Endothelial cell of hepatic sinusoid (primary cell): ENCODE data around the gene POLR3B.
"Not testable (repeated sequence)": the region's sequence is repeated elsewhere in the genome, so short reads cannot be mapped to it uniquely, and the experiment has no call there.

Source experiments
- in situ Hi-C: cut with HindIII; loops from 2 replicates; pipeline ENCODE4 v1.10.0; 2017; ENCODE audit warnings: low sequenced_read_pairs

The POLR3B gene

DNA sequence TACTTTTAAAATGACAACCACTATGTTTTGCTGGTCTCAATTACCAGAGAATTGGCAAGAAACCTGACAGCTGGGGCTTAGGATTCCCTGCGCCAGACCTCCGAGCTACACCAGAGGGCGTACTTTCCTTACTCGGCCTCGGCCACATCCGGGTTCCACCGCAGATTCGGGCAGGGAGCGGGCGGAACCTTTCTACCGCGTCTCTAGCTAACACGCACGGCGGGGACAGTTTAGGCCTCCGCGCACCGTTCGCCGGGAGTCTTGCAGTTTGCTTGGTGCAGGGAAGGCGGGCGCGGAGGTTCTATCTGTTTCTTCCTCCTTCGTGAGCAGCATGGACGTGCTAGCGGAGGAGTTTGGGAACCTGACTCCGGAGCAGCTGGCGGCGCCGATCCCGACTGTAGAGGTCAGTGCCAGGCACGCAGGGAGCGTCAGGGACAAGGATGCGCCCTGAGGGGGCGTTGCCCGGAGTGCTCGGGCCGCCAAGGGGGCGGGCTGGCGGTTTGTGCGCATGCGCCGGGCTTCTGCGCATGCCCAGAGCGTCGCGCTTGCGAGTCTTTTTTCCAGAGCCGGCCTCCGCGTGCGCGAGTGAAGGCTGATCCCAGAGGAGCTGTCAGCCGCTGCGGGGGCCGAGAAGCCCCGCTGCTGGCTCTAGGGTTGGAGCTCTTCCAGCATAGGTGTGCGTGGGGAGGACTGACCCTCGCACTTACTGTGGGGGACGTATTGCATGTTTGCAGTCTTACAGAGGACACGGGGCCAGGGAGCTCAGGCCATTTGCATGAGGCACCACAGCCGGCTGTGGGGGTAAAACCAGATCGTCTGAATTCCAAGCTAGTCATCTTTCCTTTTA, at the start of gene POLR3B:
POLR3B (plus strand) TSS at position 200 of the 847 bp plus-strand sequence; CDS start at position 332, 132 bp downstream.
- in situ Hi-C loops, result no loop called here

DNA sequence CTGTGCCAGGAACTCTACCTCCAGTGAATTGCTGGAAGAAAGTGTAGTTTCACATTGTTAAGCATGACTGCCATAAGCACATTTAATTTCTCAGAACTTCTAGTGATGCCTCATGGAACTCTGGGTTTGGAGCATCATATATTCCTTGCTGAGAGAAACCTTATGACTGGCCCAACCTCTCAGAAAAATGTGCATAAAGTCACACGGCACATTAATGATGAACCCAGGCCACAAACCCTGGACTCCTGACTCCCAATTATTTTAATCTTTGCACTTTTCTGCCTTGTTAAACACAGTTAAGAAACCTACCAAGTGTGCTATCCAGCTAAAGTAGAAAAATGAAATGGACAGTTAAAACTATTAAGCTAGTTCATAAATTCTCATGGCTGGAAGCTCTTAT, 49.4 kb upstream of the POLR3B start:
- in situ Hi-C loops, result no loop called here

DNA sequence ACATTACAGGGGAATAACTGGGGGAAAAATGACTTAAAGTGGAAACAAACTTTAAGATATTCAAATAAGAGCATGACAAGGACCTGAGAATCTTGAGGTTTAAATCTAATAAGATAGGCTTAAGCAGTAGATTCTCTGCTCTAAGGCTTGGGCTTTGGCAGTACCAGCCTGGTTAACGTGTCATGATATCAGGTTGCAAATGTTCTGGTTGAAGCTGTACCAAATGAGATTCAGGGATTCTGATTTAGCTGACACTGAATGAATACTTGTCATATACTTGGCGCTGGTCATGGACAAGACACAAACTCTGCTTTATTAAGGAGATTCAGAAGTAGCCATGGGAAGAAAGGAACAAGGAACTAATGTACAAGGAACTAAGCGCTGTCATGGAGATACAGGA, 48.9 kb upstream of the POLR3B start:
- in situ Hi-C loops, result no loop called here

DNA sequence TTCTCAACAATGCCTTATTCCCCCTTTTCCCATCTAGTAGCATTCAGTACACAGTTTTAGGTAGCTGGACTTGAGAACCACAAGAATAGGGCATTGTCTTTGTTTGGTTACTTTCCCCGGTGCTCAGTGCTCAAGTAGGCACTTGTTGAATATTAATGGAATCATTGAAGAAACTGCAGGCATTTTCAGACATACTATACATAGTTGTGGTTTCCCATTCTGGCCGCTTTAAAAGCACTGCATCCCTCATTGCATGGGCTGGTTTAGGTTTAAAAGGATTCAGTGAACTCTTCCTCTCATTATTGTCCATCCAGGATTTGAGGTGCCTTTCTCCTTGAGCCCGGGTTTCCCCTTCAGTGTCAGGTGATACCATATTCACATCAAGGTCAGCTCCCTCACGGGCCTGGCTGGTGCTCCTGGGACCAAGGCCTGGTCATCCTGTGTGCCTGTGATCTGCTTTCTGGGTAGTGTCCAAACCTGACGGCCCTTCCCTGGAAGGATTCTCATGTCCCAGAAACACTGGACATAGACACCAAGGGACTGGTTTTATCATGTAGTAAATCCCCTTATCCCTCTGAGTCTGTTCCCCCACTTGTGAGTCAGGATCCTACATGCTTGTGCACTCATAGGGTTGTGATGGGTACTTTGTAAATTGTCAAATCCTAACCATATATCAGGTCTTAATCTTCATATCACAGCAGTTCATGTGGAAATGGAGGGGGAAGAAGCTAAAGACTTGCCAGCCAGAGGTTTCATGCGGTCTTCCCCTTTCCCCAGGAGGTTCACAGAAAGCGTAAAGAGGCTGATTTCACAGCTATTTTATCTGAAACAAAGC, 47.7 kb upstream of the POLR3B start:
- in situ Hi-C loops, result no loop called here

DNA sequence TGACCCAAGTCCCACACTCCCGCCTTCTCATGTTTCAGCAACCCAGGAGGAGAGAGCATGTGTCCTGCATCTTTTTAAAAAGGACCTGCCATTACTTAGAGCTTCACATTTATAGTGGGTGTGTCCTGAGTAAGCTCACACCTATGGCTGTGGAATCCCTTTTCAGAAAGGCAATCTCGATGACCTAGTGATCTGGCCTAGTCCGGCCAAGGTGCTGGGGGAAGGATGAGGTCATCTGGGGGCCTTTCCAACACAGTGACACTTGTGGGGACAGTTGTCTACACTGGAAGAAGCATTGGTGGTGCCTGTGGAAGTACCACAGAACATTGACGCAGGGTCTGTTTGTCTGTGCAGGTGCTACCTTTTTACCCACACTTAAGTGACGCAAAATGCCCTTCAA, 46.9 kb upstream of the POLR3B start:
- in situ Hi-C loops, result no loop called here

DNA sequence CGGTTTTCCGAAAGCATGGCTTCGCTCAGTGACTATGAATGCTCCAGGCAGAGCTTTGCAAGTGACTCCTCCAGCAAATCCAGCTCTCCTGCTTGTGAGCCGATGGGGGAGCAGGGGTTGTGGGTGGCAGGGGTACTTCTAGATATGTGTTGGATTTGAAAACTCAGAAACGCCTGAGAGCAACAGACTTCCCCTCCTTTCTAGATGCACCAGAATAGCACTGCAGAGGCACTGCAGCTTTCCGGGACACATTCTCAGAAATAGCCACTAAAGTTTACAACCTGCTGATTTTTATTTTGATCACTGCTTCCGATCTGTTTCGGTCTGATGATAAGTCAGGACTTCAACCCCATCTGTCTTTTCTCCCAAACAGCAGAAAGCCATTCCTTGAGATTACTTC, 46.4 kb upstream of the POLR3B start:
- in situ Hi-C loops, result no loop called here

DNA sequence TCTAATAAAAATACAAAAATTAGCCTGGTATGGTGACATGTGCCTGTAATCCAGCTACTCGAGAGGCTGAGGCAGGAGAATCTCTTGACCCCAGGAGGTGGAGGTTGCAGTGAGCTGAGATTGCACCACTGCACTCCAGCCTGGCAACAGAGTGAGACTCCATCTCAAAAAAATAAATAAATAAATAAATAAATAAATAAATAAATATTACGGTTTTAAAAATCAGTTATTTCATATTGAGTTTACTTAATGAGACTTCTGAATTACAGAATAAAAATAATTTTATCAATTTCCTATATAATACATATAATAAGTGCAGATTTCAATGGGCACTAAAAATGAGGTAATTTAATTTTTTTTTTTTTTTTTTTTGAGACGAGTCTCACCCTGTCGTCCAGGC, 44.1 kb upstream of the POLR3B start:
- in situ Hi-C loops, result not testable (repeated sequence)

DNA sequence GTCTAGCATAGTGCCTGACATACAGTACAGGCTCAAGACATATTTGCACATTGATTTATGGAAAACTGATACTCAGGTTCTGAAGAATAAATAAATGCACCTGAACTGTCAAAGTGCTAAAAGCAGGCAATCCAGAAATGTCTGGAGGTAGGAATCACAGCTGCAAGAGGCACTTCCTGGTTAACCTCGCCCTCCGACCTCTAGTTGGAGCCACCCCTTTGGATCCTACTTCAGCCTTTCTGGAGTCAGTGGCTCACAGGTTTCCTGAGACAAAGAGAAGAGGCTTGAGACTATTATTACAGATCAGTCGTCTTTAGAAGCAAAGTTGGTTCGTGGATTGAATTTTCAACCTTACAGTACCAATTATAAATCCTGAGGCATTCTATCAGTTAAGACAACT, 42.0 kb upstream of the POLR3B start:
- in situ Hi-C loops, result loop anchor here (5.0 kb wide), 1 partner anchor 47 kb away; no protein-coding TSS in a partner anchor

DNA sequence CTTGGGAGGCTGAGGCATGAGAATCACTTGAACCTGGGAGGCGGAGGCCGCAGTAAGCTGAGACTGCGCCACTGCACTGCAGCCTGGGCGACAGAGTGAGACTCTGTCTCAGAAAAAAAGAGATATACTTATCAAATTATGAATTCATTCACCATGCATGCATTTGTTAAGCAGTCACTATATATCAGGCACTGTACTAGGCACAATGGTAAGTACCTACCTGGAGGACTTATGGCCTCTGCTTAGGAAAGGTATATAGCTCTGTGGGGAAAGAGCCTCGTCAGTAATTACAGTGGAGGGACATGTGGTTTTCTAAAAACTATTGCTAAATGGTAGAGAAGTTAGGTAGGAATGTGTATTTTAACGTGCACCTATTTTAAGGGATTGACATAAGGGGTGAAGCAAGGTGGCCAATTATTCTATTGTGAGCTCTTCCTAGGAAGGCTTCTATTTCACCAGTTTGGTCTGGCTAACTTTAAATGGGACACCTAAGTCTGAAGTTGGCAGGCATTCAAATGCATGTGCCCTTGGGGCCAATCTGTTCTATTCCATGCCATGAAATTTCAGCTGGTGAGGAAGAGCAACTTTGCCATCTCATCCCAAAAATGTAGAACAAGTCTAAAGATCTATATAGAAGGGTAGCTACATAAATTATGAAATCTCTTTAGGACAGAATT, 40.0 kb upstream of the POLR3B start:
- in situ Hi-C loops, result loop anchor here (5.0 kb wide), 1 partner anchor 45 kb away; no protein-coding TSS in a partner anchor

DNA sequence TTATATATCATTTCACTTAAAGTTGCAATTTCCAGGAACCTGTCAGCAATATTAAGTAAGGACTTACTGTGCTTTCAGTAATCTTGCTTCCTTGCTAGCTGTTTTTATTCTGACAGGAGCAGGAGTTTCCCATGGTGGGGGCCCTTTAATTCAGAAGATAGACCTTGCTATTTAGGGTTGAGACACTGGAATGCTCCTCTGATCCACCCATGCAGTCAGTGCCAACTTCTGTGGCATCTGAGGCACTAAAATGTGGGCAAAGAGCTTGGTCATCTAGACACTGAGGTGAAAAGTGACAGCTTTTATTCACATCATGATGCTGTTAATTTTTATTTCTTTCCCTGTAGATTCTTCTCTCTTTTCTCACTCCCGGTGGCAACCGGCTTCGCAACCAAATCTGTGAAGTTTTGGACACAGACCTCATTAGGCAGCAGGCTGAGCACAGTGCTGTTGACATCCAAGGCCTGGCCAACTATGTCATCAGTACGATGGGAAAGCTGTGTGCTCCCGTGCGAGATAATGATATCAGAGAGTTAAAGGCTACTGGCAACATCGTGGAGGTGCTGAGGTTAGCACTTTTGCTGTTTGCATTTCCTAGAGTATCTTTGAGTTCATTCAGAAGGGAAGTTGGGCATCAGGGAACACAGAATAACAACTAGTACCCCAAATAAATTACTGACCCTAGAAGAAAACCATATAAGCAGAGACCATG, 36.3 kb upstream of the POLR3B start:
- in situ Hi-C loops, result no loop called here

DNA sequence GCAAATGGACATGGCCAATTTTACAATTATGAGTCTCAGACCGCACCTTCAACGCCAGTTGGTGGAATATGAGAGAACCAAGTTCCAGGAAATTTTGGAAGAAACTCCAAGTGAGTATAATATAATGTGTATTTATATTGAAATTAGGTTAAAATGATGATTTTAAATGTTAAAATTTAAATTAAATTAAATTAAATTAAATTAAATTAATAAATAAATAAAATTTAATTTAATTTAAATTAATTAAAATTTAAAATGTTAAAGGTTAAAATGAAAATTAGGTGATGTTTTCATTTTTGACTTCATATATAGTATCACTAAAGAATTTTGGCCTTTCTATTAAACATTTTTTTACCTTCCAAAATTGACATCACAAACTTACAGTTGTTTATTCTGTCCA, 34.0 kb upstream of the POLR3B start:
- in situ Hi-C loops, result no loop called here

DNA sequence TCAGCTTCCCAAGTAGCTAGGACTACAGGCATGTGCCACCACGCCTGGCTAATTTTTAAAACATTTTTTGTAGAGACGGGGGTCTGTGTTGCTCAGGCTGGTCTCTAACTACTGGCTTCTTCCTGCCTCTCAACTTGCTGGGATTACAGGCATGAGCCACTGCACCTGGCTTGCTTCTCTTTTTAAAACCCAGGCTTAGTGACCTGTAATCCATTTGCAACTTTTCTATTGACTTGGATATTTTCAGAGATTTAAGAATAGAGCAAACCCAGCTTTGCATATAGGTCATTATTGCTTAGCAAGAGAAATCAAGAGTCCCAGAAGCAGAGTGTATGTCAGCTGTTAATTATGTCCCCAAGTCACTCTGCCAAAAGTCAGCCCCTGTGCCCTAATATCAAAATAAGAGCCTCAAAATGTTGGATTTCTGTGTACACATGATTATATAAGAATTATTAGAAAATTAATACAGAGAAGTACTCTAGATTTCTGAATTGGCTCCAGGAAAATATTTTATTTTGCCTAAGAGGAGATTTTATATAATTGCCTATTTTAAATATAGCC, 30.2 kb upstream of the POLR3B start:
- in situ Hi-C loops, result no loop called here

DNA sequence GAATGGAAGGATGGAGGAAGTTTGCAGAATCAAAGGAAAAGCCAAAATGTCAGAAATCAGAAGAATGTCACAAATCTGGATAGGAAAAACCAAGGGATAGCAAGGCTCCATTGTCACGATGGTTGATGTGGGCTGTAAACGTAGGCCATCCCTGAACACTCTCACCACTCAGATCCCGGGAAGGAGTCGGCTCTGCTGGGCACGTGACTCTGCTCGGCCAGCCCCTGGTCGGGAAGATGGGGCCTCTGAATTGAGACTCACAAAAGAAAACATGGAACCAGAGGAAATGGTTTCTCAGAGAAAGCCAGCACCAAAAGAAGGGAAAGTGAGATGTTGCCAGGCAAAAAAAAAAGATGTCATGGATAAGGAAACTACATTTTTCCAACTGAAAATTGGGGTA, 28.8 kb upstream of the POLR3B start:
- in situ Hi-C loops, result no loop called here

DNA sequence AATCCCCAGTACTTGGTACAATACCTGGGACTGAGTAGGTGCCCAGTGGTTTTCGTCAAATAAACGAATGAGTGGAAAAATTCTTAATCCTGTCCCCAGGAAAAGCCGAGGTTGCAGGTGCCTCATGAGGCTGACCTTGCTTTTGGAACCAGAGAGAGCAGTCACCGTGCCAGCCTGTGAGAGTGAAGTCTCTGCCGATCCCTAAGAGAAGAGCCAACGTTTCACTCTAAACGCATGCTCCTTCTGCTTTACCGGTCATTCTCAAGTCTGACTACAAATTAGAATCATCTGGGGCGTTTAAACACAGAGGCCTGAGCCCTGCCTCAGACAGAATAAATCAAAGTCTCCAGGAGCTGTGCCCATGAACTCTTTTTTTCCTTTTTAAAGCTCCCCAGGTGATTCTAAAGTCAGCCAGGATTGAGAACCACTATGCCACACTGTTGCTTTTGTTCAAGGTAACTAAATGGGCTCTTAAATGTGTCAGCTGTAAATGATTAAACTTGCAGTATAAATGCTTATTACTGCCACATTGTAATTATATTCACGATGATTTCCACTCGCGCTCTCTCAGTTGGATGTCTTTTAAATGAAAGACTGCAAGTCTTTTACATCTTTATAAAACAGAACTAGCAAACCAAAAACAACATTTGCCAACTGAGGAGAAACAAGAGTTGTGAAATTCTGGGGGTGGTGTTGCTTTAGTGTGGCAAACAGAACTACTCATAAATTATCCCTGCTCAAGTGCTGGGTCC, 28.1 kb upstream of the POLR3B start:
- in situ Hi-C loops, result no loop called here

DNA sequence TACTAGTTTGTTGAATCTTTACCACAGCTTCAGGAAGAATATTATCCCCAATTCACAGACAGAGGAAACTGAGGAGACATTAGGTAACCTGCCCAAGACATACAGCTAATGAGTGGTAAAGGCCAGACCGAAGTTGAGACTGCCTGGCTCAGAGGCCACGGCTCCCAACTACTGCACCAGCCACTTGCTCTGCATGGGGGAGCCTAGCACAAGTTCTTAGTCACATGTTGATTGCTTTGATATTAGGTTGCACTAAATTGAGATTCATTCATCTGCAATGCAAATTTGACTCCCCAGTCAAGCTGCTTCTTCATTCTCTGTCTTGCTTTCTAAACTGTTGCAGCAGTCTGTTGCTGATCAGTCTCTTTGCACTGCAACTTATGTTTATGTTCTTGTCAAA, 25.9 kb upstream of the POLR3B start:
- in situ Hi-C loops, result no loop called here

DNA sequence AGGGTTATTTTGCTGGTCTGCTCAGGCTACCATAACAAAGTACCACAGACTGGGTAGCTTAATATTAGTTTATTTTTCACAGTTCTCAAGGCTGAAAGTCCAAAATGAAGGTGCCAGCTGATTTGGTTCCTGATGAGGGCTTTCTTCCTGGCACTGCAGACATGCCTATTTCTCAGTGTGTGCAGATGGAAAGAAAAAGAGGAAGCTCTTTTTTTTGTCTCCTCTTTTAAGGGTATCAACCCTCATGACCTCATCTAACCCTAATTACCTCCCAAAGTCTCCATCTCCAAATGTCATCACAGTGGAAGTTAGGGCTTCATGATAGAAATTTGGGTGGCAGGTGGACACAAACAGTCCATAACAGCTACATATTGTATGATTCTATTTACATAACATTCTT, 25.0 kb upstream of the POLR3B start:
- in situ Hi-C loops, result no loop called here

DNA sequence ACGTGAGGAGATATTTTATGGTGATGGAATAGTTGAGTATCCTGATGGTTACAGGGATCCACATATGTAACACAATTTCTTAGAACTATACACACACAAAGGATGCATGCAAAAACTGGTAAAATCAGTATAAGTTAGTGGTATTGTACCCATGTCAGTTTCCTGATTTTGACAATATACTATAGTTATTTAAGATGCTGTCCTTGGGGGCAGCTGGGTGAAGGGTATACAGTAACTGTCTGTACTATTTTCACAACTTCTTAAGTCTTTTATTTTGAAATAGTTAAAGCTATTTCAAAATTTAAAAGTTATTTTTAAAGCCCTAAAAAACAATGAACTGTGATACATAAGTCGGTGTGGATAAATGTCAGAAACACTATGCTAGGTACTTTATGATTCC, 24.5 kb upstream of the POLR3B start:
- in situ Hi-C loops, result no loop called here

DNA sequence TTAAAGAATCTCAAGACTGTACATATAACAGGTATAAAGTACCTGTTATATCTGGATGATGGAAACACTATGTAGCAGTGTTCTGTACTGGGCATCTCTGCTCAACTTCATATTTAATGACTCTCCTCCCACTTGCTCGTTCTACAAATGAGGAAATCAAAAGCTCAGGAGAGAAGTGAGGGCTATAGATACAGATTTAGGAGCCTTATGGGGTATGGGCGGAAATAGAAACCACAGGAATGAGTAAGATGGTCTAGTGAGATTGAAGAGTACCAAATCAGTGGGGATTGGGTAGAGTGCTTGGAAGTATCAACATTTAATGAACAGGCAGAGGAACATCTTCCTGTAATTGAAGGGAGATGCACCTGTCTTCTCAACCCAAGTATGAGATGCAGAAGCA, 23.8 kb upstream of the POLR3B start:
- in situ Hi-C loops, result no loop called here

DNA sequence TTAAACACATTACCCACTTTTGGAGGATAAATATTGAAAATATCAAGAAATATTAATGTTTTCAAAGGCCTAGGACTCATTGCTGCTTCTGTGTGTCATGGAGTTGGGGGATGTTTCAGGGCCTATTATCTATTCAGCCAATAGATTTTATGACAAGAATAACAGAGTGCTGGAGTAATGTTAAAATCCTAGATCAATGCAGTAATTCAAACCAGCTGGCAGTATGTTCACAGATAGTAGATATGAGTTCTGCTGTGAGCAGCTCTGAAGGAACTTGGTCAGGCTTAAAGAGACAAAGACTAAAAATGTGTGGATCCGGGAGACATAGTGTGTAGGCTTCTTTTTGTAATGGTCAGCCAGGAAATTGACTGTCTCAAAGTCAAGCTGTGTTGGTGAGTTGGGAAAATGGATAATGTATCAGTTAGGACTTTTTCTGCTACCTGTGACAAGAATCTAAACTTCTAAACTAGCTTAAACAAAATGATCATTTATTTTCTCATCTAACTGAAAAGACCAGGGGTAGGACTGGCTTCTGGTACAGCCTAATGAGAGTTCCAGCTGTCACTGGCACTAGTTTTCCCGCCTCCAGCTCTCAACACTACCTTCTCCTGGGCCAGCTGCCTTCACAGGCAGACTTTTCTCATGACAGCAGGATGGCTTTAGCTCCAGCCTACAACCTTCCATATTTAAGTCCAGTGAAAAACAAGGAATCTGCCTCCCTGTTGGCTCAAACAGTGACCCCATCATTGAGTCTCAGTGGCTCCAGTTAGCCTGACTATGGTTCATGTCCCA, 16.3 kb upstream of the POLR3B start:
- in situ Hi-C loops, result no loop called here
